OCI-LY3 (cell line): ENCODE results near the gene TMEM212.

ENCODE experiments used
- H2AFZ ChIP-seq: fragments of 200-600, 300-600 bp; shearing (Covaris generic); 2 replicates; pipeline ENCODE4 v1.6.0; 2014; ENCODE audit warnings: antibody characterized with exemption, low read depth, low read length
- H3K27ac ChIP-seq: fragments of 200-600, 300-600 bp; sonication (generic); 2 replicates; pipeline ENCODE4 v1.5.1; 2014; ENCODE audit warnings: mild to moderate bottlenecking, low read length, moderate library complexity, mixed read lengths
- H3K27me3 ChIP-seq: fragments of 200-600, 300-600 bp; sonication (generic); 2 replicates; pipeline ENCODE4 v1.6.1; 2014; ENCODE audit warnings: low read depth, low read length, mixed read lengths
- H3K36me3 ChIP-seq: fragments of 200-600, 300-600 bp; sonication (generic); replicated peaks from 2 replicates; pipeline ENCODE3; 2014; ENCODE audit warnings: low read depth, low read length, mixed read lengths
- H3K4me1 ChIP-seq: fragments of 300-600, 200-600 bp; sonication (generic); 2 replicates; pipeline ENCODE4 v1.6.1; 2014; ENCODE audit warnings: low read length, mixed read lengths
- H3K4me2 ChIP-seq: fragments of 200-600, 300-600 bp; sonication (generic); 2 replicates; pipeline ENCODE4 v1.6.1; 2014; ENCODE audit warnings: low read length, mixed read lengths
- H3K4me3 ChIP-seq: fragments of 300-600, 200-600 bp; sonication (generic); 2 replicates; pipeline ENCODE4 v1.5.1; 2014; ENCODE audit warnings: antibody characterized with exemption, mild to moderate bottlenecking, low read length, moderate library complexity
- H3K79me2 ChIP-seq: fragments of 300-600, 200-600 bp; shearing (Covaris generic); 2 replicates; pipeline ENCODE4 v1.6.1; 2014; ENCODE audit warnings: mild to moderate bottlenecking, low read length, mixed read lengths
- H3K9ac ChIP-seq: fragments of 300-600, 200-600 bp; shearing (Covaris generic); 2 replicates; pipeline ENCODE4 v1.6.0; 2014; ENCODE audit warnings: mild to moderate bottlenecking, low read length, moderate library complexity
- H3K9me3 ChIP-seq: fragments of 200-600, 300-600 bp; shearing (Covaris generic); 2 replicates; pipeline ENCODE4 v1.6.1; 2014; ENCODE audit warnings: low read length, mixed read lengths; ENCODE audit not compliant: insufficient read depth
- H4K20me1 ChIP-seq: fragments of 200-600, 300-600 bp; sonication (generic); 2 replicates; pipeline ENCODE4 v1.6.1; 2016; ENCODE audit warnings: low read length, mixed read lengths; ENCODE audit not compliant: insufficient read depth
- CTCF ChIP-seq: fragments of 200-600, 300-600 bp; sonication (generic); IDR thresholded peaks from 2 replicates; pipeline ENCODE4 v1.5.1; 2014; ENCODE audit warnings: antibody characterized with exemption, low read length, low read depth
- EZH2phosphoT487 ChIP-seq: fragments of 200-600 bp; shearing (Covaris generic); IDR thresholded peaks from 2 replicates; pipeline ENCODE4 v1.6.1; 2018; ENCODE audit warnings: antibody characterized with exemption, mixed run types, low read depth

TMEM212 gene

GRCh38 chr3:171835613-171836012 lies 7.5 kb upstream of the TMEM212 start:
- Histone ChIP-seq H3K27me3 (0 out of 2 replicates have a peak, but pooled peaks cover 13% of the 10 kb centered on the region), H3K27ac (no peak overlapping the region), H3K9ac (no peak overlapping the region), H3K9me3 (no peaks in the 10 kb centered on the region), H3K4me2 (no peak overlapping the region), H3K4me1 (peaks cover 10% of the 10 kb centered on the region), H3K4me3 (no peak overlapping the region), H3K79me2 (no peaks in the 10 kb centered on the region), H2AFZ (no peak overlapping the region), H3K36me3 (no peaks in the 10 kb centered on the region), H4K20me1 (no peaks in the 10 kb centered on the region)
- TF ChIP-seq CTCF, result no peak
- no peak for TF ChIP-seq EZH2phosphoT487

- H3K79me2 ChIP-seq, result no peaks in the 10 kb centered on the region
- no peaks in the 10 kb centered on the region for H3K36me3 ChIP-seq
- H3K4me1 ChIP-seq, result peaks cover 10% of the 10 kb centered on the region
- H3K9ac ChIP-seq, result no peak overlapping the region
- no peak for TF ChIP-seq EZH2phosphoT487
- no peak for TF ChIP-seq CTCF
- H3K9me3 ChIP-seq, result no peaks in the 10 kb centered on the region
- H4K20me1 ChIP-seq, result no peaks in the 10 kb centered on the region
- no peak overlapping the region for H3K4me3 ChIP-seq
- no peak overlapping the region for H2AFZ ChIP-seq
- H3K27me3 ChIP-seq, result 0 out of 2 replicates have a peak, but pooled peaks cover 17% of the 10 kb centered on the region
- H3K27ac ChIP-seq, result no peak overlapping the region
- H3K4me2 ChIP-seq, result no peak overlapping the region
These were observed 6.3 kb upstream of the TMEM212 start for GRCh38 chr3:171836855-171837254.

- no peaks in the 10 kb centered on the region for H3K79me2 ChIP-seq
- no peak overlapping the region for H3K27ac ChIP-seq
- H3K4me1 ChIP-seq, result peaks cover 10% of the 10 kb centered on the region
- no peak overlapping the region for H3K4me3 ChIP-seq
- H4K20me1 ChIP-seq, result no peaks in the 10 kb centered on the region
- H3K9ac ChIP-seq, result no peak overlapping the region
- H3K36me3 ChIP-seq, result no peaks in the 10 kb centered on the region
- H2AFZ ChIP-seq, result no peak overlapping the region
- no peaks in the 10 kb centered on the region for H3K9me3 ChIP-seq
- no peak overlapping the region for H3K4me2 ChIP-seq
- H3K27me3 ChIP-seq, result 0 out of 2 replicates have a peak, but pooled peaks cover 17% of the 10 kb centered on the region
- no peak for TF ChIP-seq EZH2phosphoT487
These were observed 5.5 kb upstream of the TMEM212 start for GRCh38 chr3:171837698-171838097.

GRCh38 chr3:171838218-171838720 lies 4.9 kb upstream of the TMEM212 start:
- no peaks in the 10 kb centered on the region for H4K20me1 ChIP-seq
- peak overlapping the region; percentile 62 for H3K4me2 ChIP-seq
- 0 out of 2 replicates have a peak, but pooled peaks cover 17% of the 10 kb centered on the region for H3K27me3 ChIP-seq
- H3K4me1 ChIP-seq, result peaks cover 10% of the 10 kb centered on the region
- H3K9me3 ChIP-seq, result no peaks in the 10 kb centered on the region
- H3K4me3 ChIP-seq, result peak overlapping the region; percentile 28
- TF ChIP-seq EZH2phosphoT487 (no peak), CTCF (no peak)
- no peak overlapping the region for H2AFZ ChIP-seq
- H3K79me2 ChIP-seq, result no peaks in the 10 kb centered on the region
- no peak overlapping the region for H3K27ac ChIP-seq
- no peak overlapping the region for H3K9ac ChIP-seq
- H3K36me3 ChIP-seq, result no peaks in the 10 kb centered on the region
